ENCODE measurements around the gene CEACAM3.
A peak's percentile ranks its signal among the peaks of the same experiment; 100 is the strongest.
"Not testable (repeated sequence)": the region's sequence is repeated elsewhere in the genome, so short reads cannot be mapped to it uniquely, and the experiment has no call there.

CEACAM3 gene

GRCh38 chr19:41796362-41796761, at the start of gene CEACAM3:
CEACAM3 (plus strand) TSS chr19:41796587; CDS start chr19:41796678, 91 bp downstream.
- no peak for DNase-seq (ENCODE audit: low read depth in 2 of 2)

GRCh38 chr19:41746593-41747227, 49.7 kb upstream of the CEACAM3 start:
- peak; percentile 16 to 20 for DNase-seq (ENCODE audit: low read depth in 2 of 2)

DNA sequence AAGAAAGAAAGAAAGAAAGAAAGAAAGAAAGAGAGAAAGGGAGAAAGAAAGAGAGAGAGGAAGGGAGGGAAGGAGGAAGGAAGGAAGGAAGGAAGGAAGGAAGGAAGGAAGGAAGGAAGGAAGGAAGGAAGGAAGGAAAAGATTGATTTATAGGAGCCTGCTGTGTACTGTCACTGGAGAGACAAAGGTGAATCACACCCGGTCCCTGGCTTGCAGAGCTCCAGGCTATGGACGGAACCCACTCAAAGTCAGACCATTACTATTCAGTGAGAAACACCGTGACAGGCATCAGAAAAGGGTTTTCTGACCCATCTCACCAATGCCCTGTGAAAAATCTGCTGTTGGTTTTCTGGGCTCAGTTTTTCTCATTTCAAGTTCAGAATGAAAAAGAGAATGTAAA, 48.4 kb upstream of the CEACAM3 start:
- DNase-seq (ENCODE audit: low read depth in 2 of 2): no peak

DNA sequence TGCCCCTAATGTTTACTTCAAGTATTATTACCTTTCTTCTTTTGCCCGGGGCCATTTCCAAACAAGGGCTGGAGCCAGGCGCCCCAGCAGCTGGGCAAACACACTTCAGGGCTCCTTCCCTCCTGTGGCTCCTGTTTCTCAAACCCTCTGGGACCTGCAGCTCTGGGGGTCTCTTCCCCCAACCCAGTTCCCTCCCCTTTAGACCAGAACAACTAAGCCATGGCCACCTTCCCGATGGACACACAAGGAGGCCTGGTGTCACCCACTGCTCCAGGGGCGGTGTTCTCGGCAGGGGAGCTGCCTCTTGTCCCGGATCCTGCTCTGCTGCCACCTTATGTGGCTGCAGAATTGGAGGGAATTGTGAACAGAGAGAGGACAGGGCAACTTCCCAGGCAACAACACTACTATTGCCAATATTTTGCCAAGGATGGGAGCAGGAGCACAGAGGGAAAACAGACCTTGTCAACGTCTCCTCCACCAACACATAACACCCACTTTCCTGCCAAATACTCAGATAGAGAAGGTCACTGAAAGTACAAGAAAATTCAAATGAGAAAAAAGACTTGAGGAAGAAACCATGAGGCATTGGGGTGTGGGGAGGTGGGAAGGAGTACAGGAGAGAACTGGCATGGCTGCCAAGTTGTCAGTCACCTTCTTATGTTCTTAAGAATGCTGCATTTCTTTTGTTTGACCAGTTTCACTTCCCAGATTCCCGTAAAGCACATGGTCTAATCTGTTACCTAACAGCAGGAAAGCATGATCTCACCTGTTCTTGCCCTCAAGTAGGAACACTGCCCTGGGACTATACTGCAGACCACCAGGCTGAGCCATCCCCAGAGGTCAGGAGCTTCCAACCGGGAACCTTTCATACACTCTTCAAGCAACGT, 45.9 kb upstream of the CEACAM3 start:
- DNase-seq (ENCODE audit: low read depth in 2 of 2): not testable (repeated sequence)

DNA sequence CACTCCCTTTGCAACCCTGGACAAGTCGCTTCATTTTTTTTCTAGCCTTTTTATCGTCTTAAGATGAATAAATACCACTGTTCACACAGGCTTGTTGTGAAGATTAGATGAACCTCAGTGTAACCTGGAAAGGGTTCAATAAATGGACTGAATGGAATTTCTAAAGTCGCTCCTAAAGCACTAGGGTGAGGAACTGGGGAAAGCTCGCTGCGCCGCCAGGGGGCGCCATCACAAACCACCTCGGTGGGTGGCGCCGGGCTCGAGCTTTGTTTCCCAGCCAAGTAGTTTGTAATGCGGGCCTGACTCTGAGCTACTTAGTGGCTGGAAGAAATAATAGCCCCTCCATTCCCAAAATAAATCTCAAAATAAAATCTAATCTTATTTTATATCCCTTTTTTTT, 43.2 kb upstream of the CEACAM3 start:
- peak; percentile 79 to 82 for DNase-seq (ENCODE audit: low read depth in 2 of 2)

- DNase-seq (ENCODE audit: low read depth in 2 of 2): peak; percentile 54 to 71
These were observed 42.4 kb upstream of the CEACAM3 start for GRCh38 chr19:41753936-41754529.

- no peak for DNase-seq (ENCODE audit: low read depth in 2 of 2)
These were observed 41.0 kb upstream of the CEACAM3 start, which contains the start of gene CEACAM6 for GRCh38 chr19:41755328-41755913. CEACAM6 (plus strand) TSS chr19:41755530; CDS start chr19:41755639, 109 bp downstream.

- no peak for DNase-seq (ENCODE audit: low read depth in 2 of 2)
These were observed 37.5 kb upstream of the CEACAM3 start for GRCh38 chr19:41758846-41759245.

GRCh38 chr19:41767115-41767514, 29.3 kb upstream of the CEACAM3 start:
- no peak for DNase-seq (ENCODE audit: low read depth in 2 of 2)

GRCh38 chr19:41768105-41768504, 28.3 kb upstream of the CEACAM3 start:
- not testable (repeated sequence) for DNase-seq (ENCODE audit: low read depth in 2 of 2)

DNA sequence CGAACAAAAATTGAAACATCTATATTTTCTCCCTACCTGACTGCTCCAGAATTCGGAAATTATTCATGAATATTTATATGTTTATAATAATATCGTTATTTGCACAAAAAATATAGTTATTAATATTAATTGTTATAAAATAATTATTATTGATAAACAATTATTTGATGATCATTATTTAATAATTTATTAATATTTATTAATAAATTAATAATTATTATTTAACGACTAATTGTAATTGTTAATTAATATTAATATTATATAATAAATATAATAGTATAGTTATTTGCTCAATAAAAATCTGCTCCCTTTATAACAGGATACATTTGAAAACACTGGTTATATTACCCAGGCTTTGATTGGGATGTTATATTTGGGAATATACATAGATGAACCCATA, 26.8 kb upstream of the CEACAM3 start:
- DNase-seq (ENCODE audit: low read depth in 2 of 2): no peak

DNA sequence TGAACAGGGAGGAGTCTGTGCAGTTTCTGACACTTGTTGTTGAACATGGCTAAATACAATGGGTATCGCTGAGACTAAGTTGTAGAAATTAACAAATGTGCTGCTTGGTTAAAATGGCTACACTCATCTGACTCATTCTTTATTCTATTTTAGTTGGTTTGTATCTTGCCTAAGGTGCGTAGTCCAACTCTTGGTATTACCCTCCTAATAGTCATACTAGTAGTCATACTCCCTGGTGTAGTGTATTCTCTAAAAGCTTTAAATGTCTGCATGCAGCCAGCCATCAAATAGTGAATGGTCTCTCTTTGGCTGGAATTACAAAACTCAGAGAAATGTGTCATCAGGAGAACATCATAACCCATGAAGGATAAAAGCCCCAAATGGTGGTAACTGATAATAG, 25.0 kb upstream of the CEACAM3 start:
- no peak for DNase-seq (ENCODE audit: low read depth in 2 of 2)

DNA sequence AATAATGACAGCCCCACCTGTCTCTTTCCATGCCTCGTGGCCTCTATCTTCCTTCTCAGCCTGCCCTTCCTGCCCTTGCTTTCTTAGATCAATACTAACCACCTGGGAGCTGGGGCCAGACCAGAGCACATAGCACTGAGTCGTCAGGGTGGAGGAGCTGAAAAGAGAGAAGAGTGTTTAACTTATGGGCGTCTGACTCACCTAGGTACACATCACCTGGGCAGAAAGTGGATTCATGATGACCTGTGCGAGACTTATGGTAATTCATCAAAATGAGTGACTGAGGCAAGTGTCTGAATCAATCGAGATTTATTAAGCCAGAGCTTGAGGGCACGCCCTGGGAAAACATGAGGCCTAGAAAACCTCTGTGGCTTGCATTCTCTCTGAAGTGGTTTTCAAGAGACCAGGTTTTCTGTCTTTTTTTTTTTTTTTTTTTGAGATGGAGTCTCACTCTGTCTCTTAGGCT, 21.8 kb upstream of the CEACAM3 start:
- DNase-seq (ENCODE audit: low read depth in 2 of 2): peak in 1 of 2 donors; percentile 34

GRCh38 chr19:41776700-41777099, 19.7 kb upstream of the CEACAM3 start:
- no peak for DNase-seq (ENCODE audit: low read depth in 2 of 2)

DNA sequence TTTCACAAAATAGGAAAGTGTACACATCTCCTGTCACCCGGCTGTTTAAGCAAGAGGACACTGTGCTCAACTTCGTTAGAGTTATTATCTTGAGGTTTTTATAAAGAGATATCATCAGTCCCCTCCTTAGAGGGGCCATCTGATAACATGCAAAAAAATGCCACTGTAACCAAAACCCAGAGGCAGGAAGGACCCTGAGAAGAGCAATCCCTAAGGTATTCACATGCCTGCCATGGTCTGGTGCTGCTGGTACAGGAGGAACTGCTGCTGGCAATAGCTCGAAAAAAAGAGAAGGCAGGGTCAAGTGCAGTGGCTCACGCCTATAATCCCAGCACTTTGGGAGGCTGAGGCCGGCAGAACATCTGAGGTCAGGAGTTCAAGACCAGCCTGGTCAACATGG, 12.8 kb upstream of the CEACAM3 start:
- no peak for DNase-seq (ENCODE audit: low read depth in 2 of 2)

DNA sequence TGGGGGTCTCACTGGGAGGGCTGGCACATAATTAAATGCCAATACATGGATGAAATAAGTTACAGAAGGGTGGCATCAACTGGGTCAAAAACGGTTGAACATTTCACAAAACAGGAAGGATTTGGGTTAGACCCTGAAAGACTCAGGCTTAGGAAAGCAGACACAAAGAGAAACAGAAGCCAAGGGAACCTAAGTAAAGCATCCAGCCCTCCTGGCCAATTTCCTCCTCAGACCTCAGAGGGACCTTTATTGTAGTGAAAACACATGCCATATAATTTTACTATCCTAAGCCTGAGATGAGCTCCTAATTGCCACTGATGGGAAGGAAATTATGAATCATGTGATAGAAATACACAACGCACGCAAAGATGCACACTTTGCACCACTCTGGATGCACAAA, 12.1 kb upstream of the CEACAM3 start:
- no peak for DNase-seq (ENCODE audit: low read depth in 2 of 2)

DNA sequence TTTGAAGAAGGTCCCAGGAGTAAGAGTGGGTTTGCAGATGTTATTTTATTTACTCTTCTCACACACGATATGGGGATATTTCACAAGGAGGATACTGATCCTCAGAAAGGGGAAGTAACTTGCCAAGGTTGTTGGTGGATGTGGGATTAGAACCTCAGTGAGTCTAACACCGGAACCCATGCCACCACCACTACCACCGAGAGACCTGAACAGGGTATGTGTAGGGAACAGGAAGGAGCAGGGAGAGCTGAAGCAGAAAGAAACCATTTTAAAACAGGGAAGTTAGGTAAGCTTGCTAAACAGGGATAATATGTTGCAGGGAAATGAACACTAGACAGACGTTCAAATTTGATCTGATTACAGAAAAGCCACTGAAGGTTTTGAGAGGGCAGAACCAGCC, 11.6 kb upstream of the CEACAM3 start:
- no peak for DNase-seq (ENCODE audit: low read depth in 2 of 2)

GRCh38 chr19:41785653-41786052, 10.7 kb upstream of the CEACAM3 start:
- DNase-seq (ENCODE audit: low read depth in 2 of 2): peak; percentile 39 to 63

GRCh38 chr19:41787055-41787454, 9.3 kb upstream of the CEACAM3 start:
- DNase-seq (ENCODE audit: low read depth in 2 of 2): no peak

DNA sequence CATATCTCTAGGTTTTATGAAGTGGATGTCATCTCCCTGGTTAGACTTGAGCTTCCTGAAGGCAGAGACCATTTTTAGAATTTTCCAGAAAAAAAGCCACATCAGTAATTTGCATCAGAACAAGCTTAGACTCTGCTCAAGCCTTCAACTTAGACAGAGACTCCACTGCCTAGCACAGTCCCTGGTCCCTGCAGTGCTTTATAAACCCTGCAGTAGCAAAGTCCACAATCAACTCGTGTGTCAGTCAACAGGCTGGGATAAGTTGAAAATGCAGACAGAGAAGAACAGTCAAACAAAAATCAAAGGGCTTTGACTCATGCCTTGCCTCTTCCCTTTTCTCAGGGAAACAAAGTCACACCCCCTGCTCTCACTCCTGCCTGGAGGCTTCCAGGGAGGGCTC, 7.9 kb upstream of the CEACAM3 start:
- not testable (repeated sequence) for DNase-seq (ENCODE audit: low read depth in 2 of 2)

- not testable (repeated sequence) for DNase-seq (ENCODE audit: low read depth in 2 of 2)
These were observed 7.3 kb upstream of the CEACAM3 start for GRCh38 chr19:41789053-41789452.
